Osteocyte (in vitro differentiated cells): Measurements from ENCODE around the gene PREB. TPM values are rescaled to one million over a fixed set of nuclear protein-coding genes. Genes with fewer than 3 reads are reported as not detected.
A peak's percentile ranks its signal among the peaks of the same experiment; 100 is the strongest.

Experiments used
- DNase-seq: peaks from one replicate; pipeline ENCODE4 v3.0.0; 2021; ENCODE audit warnings: mixed read lengths; ENCODE audit not compliant: unreplicated experiment; ENCODE audit errors: extremely low spot score
- H3K27ac Mint-ChIP-seq: one replicate; pipeline ENCODE4 v1.8.0; 2021; ENCODE audit warnings: mild to moderate bottlenecking, mixed read lengths; ENCODE audit not compliant: unreplicated experiment
- H3K27me3 Mint-ChIP-seq: one replicate; pipeline ENCODE4 v1.8.0; 2021; ENCODE audit warnings: mixed read lengths; ENCODE audit not compliant: unreplicated experiment
- H3K36me3 Mint-ChIP-seq: one replicate; pipeline ENCODE4 v1.8.0; 2021; ENCODE audit warnings: mixed read lengths; ENCODE audit not compliant: unreplicated experiment
- H3K4me1 Mint-ChIP-seq: one replicate; pipeline ENCODE4 v1.8.0; 2021; ENCODE audit warnings: mixed read lengths; ENCODE audit not compliant: unreplicated experiment
- H3K4me3 Mint-ChIP-seq: one replicate; pipeline ENCODE4 v1.8.0; 2021; ENCODE audit warnings: mild to moderate bottlenecking, moderate library complexity, mixed read lengths; ENCODE audit not compliant: unreplicated experiment
- H3K9me3 Mint-ChIP-seq: one replicate; pipeline ENCODE4 v1.8.0; 2021; ENCODE audit warnings: mixed read lengths; ENCODE audit not compliant: unreplicated experiment
- total RNA-seq: library from RNA; stranded (reverse); gene quantifications from 2 replicates; pipeline ENCODE4 v1.2.1, GENCODE V29; 2021
- TF ChIP-seq, protein P1 (sequence below): fragments of 200-600 bp; sonication (generic); IDR thresholded peaks from 2 replicates; pipeline ENCODE4 v1.5.0; 2021; ENCODE audit warnings: antibody characterized with exemption, mild to moderate bottlenecking, moderate library complexity

Gene PREB
- total RNA-seq, 1 donor from 2014 or later: 46.3 TPM

DNA sequence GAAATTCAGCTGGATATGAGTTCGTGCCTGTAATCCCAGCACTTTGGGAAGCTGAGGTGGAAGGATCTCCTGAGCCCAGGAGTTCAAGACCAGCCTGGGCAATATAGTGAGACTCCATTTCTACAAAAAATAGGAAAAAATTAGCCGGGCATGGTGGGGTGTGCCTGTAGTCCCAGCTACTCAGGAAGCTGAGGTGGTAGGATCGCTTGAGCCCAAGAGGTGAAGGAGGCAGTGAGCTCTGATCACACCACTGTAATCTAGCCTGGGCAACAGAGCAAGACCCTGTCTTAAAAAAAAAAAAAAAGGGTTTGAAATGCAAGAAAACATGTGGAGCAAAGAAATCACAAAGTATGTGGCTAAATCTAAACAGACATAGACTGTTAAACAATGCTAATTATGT is 25.4 kb downstream of the PREB start:
- TF ChIP-seq, protein P1, sequence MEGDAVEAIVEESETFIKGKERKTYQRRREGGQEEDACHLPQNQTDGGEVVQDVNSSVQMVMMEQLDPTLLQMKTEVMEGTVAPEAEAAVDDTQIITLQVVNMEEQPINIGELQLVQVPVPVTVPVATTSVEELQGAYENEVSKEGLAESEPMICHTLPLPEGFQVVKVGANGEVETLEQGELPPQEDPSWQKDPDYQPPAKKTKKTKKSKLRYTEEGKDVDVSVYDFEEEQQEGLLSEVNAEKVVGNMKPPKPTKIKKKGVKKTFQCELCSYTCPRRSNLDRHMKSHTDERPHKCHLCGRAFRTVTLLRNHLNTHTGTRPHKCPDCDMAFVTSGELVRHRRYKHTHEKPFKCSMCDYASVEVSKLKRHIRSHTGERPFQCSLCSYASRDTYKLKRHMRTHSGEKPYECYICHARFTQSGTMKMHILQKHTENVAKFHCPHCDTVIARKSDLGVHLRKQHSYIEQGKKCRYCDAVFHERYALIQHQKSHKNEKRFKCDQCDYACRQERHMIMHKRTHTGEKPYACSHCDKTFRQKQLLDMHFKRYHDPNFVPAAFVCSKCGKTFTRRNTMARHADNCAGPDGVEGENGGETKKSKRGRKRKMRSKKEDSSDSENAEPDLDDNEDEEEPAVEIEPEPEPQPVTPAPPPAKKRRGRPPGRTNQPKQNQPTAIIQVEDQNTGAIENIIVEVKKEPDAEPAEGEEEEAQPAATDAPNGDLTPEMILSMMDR: no peak
- no peak overlapping the region for H3K27ac Mint-ChIP-seq
- DNase-seq: no peak
- peaks cover 31% of the 10 kb centered on the region for H3K27me3 Mint-ChIP-seq
- H3K9me3 Mint-ChIP-seq: no peaks in the 10 kb centered on the region
- H3K4me3 Mint-ChIP-seq: no peak overlapping the region
- H3K4me1 Mint-ChIP-seq: peaks cover 2% of the 10 kb centered on the region
- H3K36me3 Mint-ChIP-seq: no peaks in the 10 kb centered on the region

DNA sequence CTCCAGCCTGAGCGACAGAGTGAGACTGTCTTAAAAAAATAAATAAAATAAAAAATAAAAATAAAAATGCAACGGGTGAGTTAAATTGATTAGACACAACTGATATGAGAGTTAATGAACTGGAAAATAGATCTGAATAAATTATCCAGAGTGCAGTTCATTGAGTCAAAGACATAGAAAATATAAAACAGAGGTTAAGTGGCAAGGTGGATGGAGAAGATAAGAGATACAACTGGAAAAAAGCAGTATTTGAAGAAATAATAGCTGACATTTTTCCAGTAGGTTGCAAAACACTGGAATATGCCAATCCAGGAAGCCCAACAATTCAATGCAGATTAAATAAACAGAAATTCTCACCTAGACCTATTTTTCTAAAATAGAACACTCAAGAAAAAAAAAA is 26.2 kb downstream of the PREB start:
- Mint-ChIP-seq H3K4me3 (no peak overlapping the region), H3K27ac (no peak overlapping the region), H3K4me1 (peaks cover 2% of the 10 kb centered on the region), H3K9me3 (no peaks in the 10 kb centered on the region), H3K27me3 (peaks cover 31% of the 10 kb centered on the region), H3K36me3 (no peaks in the 10 kb centered on the region)
- TF ChIP-seq, protein P1: no peak
- DNase-seq: no peak

DNA sequence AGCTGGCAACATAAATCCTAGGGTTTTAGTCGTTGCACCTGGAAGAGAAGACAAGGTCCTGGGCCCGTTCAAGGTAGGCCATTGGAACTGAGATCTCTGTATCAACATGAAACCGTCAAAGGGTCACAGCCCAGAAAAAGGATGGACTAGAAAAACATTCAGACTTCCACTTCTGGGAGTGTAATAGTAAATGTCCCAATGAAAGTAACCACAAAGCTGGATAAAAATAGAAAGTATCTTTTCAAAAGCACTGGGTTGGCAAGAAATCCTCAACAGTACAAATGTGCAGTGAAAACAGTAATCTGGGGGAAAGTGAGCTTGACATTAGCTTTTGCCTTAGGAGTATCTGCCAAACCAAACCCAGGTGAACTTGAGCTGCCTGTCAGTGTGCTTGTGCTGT is 28.5 kb downstream of the PREB start:
- TF ChIP-seq, protein P1: no peak
- no peaks in the 10 kb centered on the region for H3K9me3 Mint-ChIP-seq

DNA sequence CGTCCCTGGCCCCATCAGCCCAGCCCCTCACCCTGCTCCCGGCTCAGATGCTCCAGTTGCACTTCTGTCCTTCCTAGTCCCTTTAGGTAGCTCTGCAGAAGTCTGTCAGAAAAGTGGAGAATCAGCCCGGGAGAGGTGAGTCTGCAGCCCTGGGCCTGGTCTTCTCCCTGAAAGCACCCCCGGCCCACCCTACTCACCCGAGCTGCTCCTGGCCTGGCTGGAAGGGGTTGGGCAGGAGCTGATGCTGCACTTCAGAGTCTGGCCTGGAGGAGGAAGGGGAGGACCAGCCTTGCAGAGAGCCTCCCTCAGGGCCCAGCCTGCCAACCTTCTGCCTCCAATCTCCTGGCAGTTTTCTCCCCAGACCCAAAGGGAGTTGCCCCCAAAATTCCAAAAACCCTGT is 32.1 kb downstream of the PREB start:
- peak; percentile 82 for DNase-seq
- no peaks in the 10 kb centered on the region for H3K36me3 Mint-ChIP-seq
- H3K9me3 Mint-ChIP-seq: no peaks in the 10 kb centered on the region
- no peak overlapping the region for H3K27ac Mint-ChIP-seq
- peaks cover 16% of the 10 kb centered on the region for H3K27me3 Mint-ChIP-seq
- H3K4me3 Mint-ChIP-seq: no peak overlapping the region
- TF ChIP-seq, protein P1: no peak
- peaks cover 2% of the 10 kb centered on the region for H3K4me1 Mint-ChIP-seq

More for the DNA sequence above, 28.5 kb downstream of the PREB start:
- Mint-ChIP-seq H3K36me3 (no peaks in the 10 kb centered on the region), H3K4me3 (no peak overlapping the region), H3K27me3 (peaks cover 30% of the 10 kb centered on the region), H3K27ac (no peak overlapping the region), H3K4me1 (peaks cover 2% of the 10 kb centered on the region)
- DNase-seq: no peak

DNA sequence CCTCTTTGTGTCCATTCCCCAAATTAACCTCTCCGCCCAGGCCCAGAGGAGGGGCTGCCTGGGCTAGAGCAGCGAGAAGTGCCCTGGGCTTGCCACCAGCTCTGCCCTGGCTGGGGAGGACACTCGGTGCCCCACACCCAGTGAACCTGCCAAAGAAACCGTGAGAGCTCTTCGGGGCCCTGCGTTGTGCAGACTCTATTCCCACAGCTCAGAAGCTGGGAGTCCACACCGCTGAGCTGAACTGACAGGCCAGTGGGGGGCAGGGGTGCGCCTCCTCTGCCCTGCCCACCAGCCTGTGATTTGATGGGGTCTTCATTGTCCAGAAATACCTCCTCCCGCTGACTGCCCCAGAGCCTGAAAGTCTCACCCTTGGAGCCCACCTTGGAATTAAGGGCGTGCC is 34.4 kb downstream of the PREB start:
- peaks cover 4% of the 10 kb centered on the region for H3K4me1 Mint-ChIP-seq
- H3K4me3 Mint-ChIP-seq: no peak overlapping the region
- peaks cover 12% of the 10 kb centered on the region for H3K27me3 Mint-ChIP-seq
- no peaks in the 10 kb centered on the region for H3K9me3 Mint-ChIP-seq
- H3K36me3 Mint-ChIP-seq: no peaks in the 10 kb centered on the region
- DNase-seq: no peak
- TF ChIP-seq, protein P1: no peak
- H3K27ac Mint-ChIP-seq: no peak overlapping the region
